ENCODE data around the gene ZFP64.

DNA sequence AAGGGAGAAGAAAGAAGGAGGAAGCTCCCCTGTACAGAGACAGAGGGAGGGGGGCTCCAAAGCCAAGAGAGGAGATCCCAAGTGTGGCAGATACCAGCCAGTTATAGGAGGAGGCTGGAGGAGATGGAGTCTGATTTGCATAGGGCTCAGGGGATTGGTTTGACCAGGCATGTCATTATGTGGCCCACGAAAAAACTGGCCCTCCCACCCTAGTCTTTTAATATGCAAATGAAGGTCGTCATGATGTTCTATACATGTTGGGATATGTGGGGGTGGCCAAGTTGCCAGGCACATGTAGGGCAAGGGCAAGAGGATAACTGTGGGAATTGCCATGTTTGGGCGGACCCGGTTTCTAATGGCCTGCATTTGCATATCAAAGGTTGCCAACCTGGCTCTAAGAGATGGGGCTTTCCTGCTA lies 17.6 kb upstream of the ZFP64 start:
- no peak for TF ChIP-seq POLR2AphosphoS5 (IDR thresholded peaks at IDR 0.05)
- TF ChIP-seq, protein P1, sequence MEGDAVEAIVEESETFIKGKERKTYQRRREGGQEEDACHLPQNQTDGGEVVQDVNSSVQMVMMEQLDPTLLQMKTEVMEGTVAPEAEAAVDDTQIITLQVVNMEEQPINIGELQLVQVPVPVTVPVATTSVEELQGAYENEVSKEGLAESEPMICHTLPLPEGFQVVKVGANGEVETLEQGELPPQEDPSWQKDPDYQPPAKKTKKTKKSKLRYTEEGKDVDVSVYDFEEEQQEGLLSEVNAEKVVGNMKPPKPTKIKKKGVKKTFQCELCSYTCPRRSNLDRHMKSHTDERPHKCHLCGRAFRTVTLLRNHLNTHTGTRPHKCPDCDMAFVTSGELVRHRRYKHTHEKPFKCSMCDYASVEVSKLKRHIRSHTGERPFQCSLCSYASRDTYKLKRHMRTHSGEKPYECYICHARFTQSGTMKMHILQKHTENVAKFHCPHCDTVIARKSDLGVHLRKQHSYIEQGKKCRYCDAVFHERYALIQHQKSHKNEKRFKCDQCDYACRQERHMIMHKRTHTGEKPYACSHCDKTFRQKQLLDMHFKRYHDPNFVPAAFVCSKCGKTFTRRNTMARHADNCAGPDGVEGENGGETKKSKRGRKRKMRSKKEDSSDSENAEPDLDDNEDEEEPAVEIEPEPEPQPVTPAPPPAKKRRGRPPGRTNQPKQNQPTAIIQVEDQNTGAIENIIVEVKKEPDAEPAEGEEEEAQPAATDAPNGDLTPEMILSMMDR (IDR thresholded peaks at IDR 0.05) = no peak
- no peak for TF ChIP-seq POLR2A (IDR thresholded peaks at IDR 0.05)

Measured in upper lobe of left lung (tissue), 4 donors.